Right hindlimb (tissue), 1 donor: ENCODE measurements around the gene SIL1.

ENCODE experiments used
- DNase-seq: peaks from one replicate; pipeline ENCODE4 v3.0.0-alpha.2; 2018

SIL1 gene

DNA sequence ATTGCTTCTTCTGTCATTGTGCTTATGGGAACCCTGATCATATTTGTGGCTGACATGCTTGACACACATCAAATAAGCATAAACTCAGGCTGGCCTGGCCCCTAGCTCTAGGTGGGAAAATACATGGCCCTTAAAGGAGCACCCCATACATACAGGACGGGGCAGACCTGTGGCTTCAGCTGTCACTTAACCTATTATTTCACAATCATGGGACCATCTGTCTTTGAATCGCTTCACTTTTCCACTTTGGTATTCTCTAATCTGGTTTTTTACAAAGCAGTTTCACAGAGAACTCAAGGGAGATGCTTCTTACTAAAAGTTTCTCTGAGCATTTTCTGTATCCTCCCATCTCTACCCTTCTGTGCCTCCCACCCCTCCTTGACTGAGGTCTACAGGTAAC lies 288.4 kb downstream of the SIL1 start:
- no peak for DNase-seq

DNA sequence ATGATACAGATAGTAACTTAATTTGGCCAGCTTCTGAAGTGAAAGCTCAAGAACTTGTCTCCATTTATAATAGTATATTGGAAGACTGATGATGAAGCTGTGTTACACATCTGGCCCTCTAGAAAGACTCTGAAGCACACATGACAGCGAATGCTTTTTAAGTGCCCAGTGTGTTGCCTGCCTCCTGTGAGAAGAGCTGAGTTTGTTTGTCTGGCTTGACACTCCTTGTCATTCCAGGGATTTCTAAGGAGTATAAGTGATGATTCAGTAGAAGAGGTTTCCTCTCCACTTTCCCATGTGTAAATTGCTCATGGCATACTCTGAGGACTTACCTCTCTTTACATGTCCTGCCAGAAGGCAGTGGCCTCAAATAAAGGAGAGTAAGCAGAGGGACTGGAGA lies 292.6 kb downstream of the SIL1 start:
- no peak for DNase-seq

- peak; percentile 54 for DNase-seq
Observed at GRCh38 chr5:138903130-138903775, 294.9 kb downstream of the SIL1 start.

GRCh38 chr5:138901716-138902115 lies 296.5 kb downstream of the SIL1 start:
- DNase-seq, result no peak

- DNase-seq, result no peak
Observed at GRCh38 chr5:138900281-138900965, 297.7 kb downstream of the SIL1 start.

GRCh38 chr5:138898742-138899141 lies 299.4 kb downstream of the SIL1 start:
- no peak for DNase-seq

- no peak for DNase-seq
Observed at GRCh38 chr5:138898299-138898698, 299.9 kb downstream of the SIL1 start.
